Pancreas (tissue), 10 donors: ENCODE data around the gene STRA8. TPM values are rescaled to one million over a fixed set of nuclear protein-coding genes. Genes with fewer than 3 reads are reported as not detected.
"Not testable (repeated sequence)": the region's sequence is repeated elsewhere in the genome, so short reads cannot be mapped to it uniquely, and the experiment has no call there.

Experiments
- ATAC-seq, 4 donors: fragments of 200-7000 bp; cut with Tn5 transposase; one replicate each; pipeline versions ENCODE4 v1.8.0 to v1.9.1; 2020; ENCODE audit warnings: mild to moderate bottlenecking in 4 of 4, moderate library complexity in 4 of 4
- DNase-seq, 6 donors: peaks; one replicate each; pipeline ENCODE4 v3.0.0-alpha.2; 2020
- FAIRE-seq: peaks from 2 replicates; lab custom pipeline; 2012; peaks lifted over from hg19 to GRCh38; lab: Jason Lieb, UNC
- H3K27ac ChIP-seq, 4 donors: fragments of 200-600 bp; sonication (generic); 1 replicate in 3 of 4; 2 replicates in 1 of 4; pipeline versions ENCODE4 v1.5.0 to v1.8.0; 2020
- H3K27me3 ChIP-seq, 4 donors: fragments of 200-600 bp; one replicate each; pipeline ENCODE4 v1.8.0; 2021
- H3K36me3 ChIP-seq, 3 donors: fragments of 200-600 bp; sonication (generic) in 1 of 3; one replicate each; pipeline versions ENCODE4 v1.5.0 to v1.8.0; 2020 to 2021
- H3K4me1 ChIP-seq, 3 donors: fragments of 200-600 bp; one replicate each; pipeline ENCODE4 v1.8.0; 2021
- H3K4me3 ChIP-seq, 4 donors: fragments of 200-600 bp; sonication (generic) in 2 of 4; one replicate each; pipeline versions ENCODE4 v1.5.0 to v1.8.0; 2020 to 2021
- H3K9me3 ChIP-seq, 4 donors: fragments of 200-600 bp; one replicate each; pipeline ENCODE4 v1.8.0; 2021
- CTCF ChIP-seq, 4 donors: fragments of 200-600 bp; sonication (generic) in 3 of 4; IDR thresholded peaks; one replicate each; pipeline versions ENCODE4 v1.5.0 to v1.8.0; 2021; ENCODE audit warnings: antibody characterized with exemption in 4 of 4
- WGBS, 2 donors: extraction: QIAGEN DNeasy Blood & Tissue Kit; methylation state at CpG; one replicate each; pipeline ENCODE4 v1.1.7; 2013; 5-methylcytosine and 5-hydroxymethylcytosine counted together
- intact Hi-C, 3 donors: fragments of 100-400 bp; cut with DNase I; formaldehyde crosslinking; loops; one replicate each; pipeline versions ENCODE4 v1.11.1 to v1.14.2; 2022
- polyA plus RNA-seq, 2 donors: library from polyadenylated mRNA; stranded (reverse); fragments of 200-250 nt; gene quantifications; one replicate each; pipeline ENCODE4 v1.2.3, GENCODE V29; 2013
- total RNA-seq, 6 donors: library from RNA; stranded (reverse); fragmentation: NEBNext Ultra II Directional in 4 of 6; extraction: Animal tissue kit (Norgen Biotek cat#: 25700) in 4 of 6; gene quantifications; one replicate each; pipeline versions ENCODE4 v1.2.1 to v1.2.4, GENCODE V29; 2021 to 2023
- donor health status: healthy with polysubstance abuse.
- donor health status: DM: no; HTN: no; CAD: no; lungs with moderate emphysema.
- donor health status: DM: no; HTN: no; CAD: no.
- donor health status: control.
- donor health status: control.
- donor health status: Bipolar disorder and iron deficiency.
- donor health status: DM: yes; HTN: yes; CAD: no.
- donor health status: DM: no; HTN: no; CAD: no.
- donor health status: DM: no; HTN: no; CAD: no.
- donor health status: DM: yes; HTN: yes; CAD: no.

STRA8 gene
- total and polyA plus RNA-seq, 8 donors, result 0.12 TPM; not detected in 7

GRCh38 chr7:135232720-135233119, 918 bp upstream of the STRA8 start:
- Histone ChIP-seq H3K27me3 (no peaks in the 10 kb centered on the region), H3K36me3 (no peaks in the 10 kb centered on the region), H3K4me1 (no peaks in the 10 kb centered on the region), H3K9me3 (no peaks in the 10 kb centered on the region), H3K27ac (no peak overlapping the region), H3K4me3 (no peak overlapping the region)
- TF ChIP-seq CTCF (IDR thresholded peaks at IDR 0.05), result no peak
- FAIRE-seq, result no peak
- intact Hi-C loops, result no loop called here
- DNase-seq, result no peak
- 88 to 89% methylated on average over 13 of the region's 13 CpGs for WGBS, 2 donors
- ATAC-seq, result no peak

- FAIRE-seq, H3K9me3 ChIP-seq, intact Hi-C loops, H3K36me3 ChIP-seq, DNase-seq, H3K27ac ChIP-seq, H3K27me3 ChIP-seq, ATAC-seq, H3K4me1 ChIP-seq, H3K4me3 ChIP-seq: not testable (repeated sequence)
- WGBS, 2 donors, result 86 to 91% methylated on average over 14 of the region's 14 CpGs
Observed at GRCh38 chr7:135234095-135234494, 457 bp downstream of the STRA8 start.

- H3K36me3 ChIP-seq, result no peaks in the 10 kb centered on the region
- WGBS, 2 donors, result 52 to 57% methylated on average over 4 of the region's 4 CpGs
- no peaks in the 10 kb centered on the region for H3K9me3 ChIP-seq
- H3K27me3 ChIP-seq, result no peaks in the 10 kb centered on the region
- no peak for TF ChIP-seq CTCF (IDR thresholded peaks at IDR 0.05)
- ATAC-seq (no peak), FAIRE-seq (no peak), DNase-seq (no peak)
- H3K4me3 ChIP-seq, result no peak overlapping the region
- H3K27ac ChIP-seq, result no peak overlapping the region
- H3K4me1 ChIP-seq, result no peaks in the 10 kb centered on the region
- intact Hi-C loops, result no loop called here
Observed at GRCh38 chr7:135234727-135235126, 1.1 kb downstream of the STRA8 start.

- intact Hi-C loops, result no loop called here
- Histone ChIP-seq H3K4me1 (no peaks in the 10 kb centered on the region), H3K9me3 (no peaks in the 10 kb centered on the region), H3K27ac (no peak overlapping the region), H3K4me3 (no peak overlapping the region), H3K27me3 (no peaks in the 10 kb centered on the region), H3K36me3 (no peaks in the 10 kb centered on the region)
- ATAC-seq (no peak), FAIRE-seq (no peak), DNase-seq (no peak)
- WGBS, 2 donors, result 84 to 92% methylated on average over 5 of the region's 5 CpGs
- no peak for TF ChIP-seq CTCF (IDR thresholded peaks at IDR 0.05)
Observed at GRCh38 chr7:135235841-135236240, 2.2 kb downstream of the STRA8 start.

GRCh38 chr7:135236727-135237126, 3.1 kb downstream of the STRA8 start:
- DNase-seq (no peak), FAIRE-seq (no peak), ATAC-seq (no peak)
- Histone ChIP-seq H3K36me3 (no peaks in the 10 kb centered on the region), H3K4me3 (no peak overlapping the region), H3K9me3 (no peaks in the 10 kb centered on the region), H3K27ac (no peak overlapping the region), H3K27me3 (no peaks in the 10 kb centered on the region), H3K4me1 (no peaks in the 10 kb centered on the region)
- intact Hi-C loops, result no loop called here
- TF ChIP-seq CTCF (IDR thresholded peaks at IDR 0.05), result no peak
- WGBS, 2 donors, result 85 to 91% methylated on average over 2 of the region's 2 CpGs
